COLO829 (cell line): ENCODE results near the gene MT1B.
"Not testable (repeated sequence)": the region's sequence is repeated elsewhere in the genome, so short reads cannot be mapped to it uniquely, and the experiment has no call there.

Experiments used
- DNase-seq: peaks from one replicate; pipeline ENCODE4 v3.0.0; 2012; ENCODE audit warnings: low spot score

MT1B gene

DNA sequence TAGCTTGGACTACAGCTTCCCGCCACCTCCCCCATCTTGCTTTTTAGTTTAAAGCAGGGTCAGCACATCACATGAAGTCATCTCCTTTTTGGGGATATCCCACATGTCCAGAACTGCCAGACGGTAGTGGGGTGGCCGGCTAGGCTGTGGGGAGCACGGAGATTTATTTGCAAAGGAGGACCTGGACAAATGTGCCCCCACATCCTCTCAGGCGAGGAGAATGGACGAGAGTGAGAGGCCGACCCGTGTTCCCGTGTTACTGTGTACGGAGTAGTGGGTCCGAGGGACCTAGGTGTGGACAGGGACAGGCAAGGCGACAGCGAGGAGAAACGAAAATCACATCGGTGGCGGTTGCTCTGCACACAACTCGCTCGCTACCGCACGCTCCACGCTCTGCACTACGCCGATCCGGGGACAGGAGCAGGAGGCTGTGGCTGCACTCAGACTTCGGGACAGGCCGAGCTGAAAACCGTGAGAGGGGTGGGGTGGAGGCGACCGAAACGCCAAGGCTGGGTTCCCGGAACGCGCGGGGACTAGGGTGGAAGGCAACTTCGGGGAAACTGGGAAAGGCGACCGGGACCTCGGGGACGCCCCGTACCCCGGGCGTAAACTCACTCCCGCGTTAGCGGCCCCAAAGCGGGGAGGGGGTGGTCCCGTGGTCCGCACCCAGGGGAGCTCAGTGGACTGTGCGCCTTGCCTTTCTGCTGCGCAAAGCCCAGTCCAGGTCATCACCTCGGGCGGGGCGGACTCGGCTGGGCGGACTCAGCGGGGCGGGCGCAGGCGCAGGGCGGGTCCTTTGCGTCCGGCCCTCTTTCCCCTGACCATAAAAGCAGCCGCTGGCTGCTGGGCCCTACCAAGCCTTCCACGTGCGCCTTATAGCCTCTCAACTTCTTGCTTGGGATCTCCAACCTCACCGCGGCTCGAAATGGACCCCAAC is 13.6 kb upstream of the MT1B start, which contains the start of gene MT1A:
Gene MT1A, plus strand, starts transcription at position 853 of the 937 bp plus-strand sequence. Its CDS starts 73 bp downstream, at position 926.
- no peak for DNase-seq

DNA sequence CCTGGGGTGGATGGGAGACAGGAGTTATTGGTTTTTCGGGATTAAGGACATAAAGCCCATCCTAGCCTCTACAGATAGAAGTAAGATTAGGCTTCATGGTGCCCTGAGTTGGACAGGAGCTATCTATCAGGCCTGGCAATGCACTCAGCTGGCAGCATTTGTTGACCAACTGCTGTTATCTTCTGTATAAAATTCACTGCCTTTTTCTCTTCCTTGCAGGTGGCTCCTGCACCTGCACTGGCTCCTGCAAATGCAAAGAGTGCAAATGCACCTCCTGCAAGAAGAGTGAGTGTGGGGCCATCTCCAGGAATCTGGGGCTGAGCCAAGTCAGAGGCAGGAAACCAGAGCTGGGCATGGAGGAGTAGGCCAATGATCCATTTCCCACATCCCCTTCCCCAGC is 12.6 kb upstream of the MT1B start:
- DNase-seq: no peak

DNA sequence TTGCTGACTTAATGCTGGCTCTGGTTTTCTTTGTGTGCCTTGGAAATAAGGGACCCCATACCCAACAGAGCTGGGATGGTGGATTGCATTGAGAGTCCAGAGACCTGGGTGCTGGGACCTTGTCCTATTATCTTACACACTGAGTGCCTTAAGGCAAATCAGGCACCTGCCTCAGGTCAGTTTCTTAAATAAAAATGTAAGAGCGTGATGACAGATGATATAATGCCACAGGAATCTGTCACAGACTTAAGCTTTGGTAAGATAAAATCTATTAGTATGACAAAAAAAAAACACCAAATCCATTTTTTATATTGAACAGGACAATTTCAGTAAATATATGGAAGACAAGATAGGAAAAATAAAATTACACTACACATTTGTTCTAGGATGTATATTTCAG is 11.6 kb upstream of the MT1B start:
- no peak for DNase-seq

DNA sequence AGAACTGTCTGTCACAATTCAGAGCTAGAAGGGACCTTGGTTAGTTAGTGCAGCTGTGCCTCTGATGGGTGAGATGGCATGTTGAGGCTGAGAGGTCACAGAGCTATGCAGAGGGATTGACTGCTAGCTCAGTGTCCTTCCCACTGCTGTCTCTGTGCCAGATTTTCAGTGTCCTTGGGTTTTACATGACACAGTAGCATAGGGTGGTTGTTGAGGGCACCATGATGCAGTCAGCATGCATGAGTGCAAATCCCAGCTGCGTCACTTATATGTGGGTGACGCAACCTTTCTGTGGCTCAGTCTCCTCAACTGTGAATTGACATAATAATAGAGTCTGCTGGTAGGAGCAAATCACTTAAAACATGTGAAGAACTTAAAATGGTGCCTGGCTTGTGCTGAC is 10.5 kb upstream of the MT1B start:
- no peak for DNase-seq

DNA sequence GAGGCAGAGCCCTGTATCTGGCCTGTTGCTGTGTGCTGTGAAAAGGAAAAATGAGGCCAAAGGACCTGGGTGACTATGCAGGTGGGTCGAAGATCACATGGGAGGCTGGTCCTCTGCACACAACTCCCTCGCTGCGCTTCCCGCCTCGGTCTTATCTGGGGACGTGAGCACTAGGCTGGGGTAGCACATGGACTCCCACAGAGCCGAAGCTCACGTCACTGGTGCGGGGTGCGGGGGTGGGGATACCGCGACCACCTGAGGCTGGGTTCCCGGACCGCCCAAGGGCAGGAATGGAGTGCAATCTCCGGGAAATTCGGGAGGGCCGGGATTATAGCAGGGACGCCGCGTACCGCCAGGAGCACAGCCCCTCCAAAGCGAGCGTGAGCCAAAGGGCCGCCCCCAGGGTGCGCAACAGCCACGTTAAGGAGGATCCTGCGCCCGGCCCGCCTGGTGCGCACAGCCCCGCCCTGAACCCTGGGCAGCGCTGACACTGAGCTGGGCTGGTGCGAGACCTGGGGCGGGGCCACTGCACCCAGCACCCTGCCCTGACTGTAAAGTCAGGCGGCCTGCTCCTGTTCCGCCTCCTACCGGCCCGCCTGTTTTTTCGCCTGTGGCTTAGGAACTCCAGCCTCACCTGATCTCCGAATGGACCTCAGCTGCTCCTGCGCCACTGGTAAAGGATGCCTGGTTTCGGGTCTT is 8.5 kb upstream of the MT1B start:
- peak; percentile 1 for DNase-seq

DNA sequence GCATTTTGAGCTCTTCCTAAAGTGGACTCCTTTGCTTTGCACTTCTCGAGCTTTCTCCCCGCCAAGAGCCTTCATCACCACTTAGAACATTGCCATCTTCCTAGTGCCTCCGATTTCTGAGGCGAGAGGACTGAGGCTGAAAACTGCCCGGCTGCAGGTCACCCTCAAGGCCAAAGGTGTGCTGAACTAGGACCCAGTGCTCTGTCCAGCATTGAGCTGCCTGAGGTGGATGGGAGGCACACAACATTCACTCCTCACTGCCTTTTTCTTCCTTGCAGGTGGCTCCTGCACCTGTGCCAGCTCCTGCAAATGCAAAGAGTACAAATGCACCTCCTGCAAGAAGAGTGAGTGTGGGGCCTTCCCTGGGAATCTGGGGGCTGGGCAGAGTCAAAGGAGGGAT is 7.9 kb upstream of the MT1B start:
- no peak for DNase-seq

DNA sequence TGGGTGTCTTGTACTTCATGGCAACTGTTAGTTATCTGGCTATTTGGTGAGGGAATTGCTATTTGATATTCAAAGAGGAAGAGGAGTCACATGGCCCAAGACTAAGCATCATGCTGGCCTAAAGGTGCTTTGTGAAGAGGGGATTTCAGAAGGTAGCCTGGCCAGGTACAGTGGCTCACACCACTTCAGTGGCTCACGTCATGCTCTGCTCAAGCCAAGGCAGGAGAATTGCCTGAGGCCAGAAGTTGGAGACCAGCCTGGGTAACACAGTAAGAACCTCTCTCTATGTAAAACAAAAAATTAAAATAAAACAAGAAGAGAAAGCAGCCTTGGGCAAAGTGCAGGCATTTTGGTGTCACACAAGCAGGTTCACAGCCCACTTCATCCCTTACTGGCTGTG is 6.4 kb upstream of the MT1B start:
- DNase-seq: no peak

DNA sequence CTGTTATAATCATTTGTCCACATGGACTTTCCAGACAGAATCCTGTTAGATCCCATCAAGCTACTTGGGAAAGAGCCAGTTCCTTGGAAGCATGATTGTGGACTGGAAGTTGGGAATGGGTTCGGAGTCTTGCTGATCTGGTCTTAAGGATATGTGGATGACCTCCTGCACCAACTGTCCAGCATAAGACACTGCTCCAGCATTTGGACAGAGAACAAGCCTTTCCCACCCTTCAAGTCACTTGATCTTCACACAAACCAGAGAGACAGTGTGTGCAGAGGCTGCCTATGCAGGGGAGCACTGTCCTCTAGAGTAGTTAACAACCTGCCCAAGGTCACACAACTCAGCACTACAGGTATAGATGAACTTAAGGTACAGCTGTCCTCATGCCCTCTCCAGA is 5.8 kb upstream of the MT1B start:
- no peak for DNase-seq

DNA sequence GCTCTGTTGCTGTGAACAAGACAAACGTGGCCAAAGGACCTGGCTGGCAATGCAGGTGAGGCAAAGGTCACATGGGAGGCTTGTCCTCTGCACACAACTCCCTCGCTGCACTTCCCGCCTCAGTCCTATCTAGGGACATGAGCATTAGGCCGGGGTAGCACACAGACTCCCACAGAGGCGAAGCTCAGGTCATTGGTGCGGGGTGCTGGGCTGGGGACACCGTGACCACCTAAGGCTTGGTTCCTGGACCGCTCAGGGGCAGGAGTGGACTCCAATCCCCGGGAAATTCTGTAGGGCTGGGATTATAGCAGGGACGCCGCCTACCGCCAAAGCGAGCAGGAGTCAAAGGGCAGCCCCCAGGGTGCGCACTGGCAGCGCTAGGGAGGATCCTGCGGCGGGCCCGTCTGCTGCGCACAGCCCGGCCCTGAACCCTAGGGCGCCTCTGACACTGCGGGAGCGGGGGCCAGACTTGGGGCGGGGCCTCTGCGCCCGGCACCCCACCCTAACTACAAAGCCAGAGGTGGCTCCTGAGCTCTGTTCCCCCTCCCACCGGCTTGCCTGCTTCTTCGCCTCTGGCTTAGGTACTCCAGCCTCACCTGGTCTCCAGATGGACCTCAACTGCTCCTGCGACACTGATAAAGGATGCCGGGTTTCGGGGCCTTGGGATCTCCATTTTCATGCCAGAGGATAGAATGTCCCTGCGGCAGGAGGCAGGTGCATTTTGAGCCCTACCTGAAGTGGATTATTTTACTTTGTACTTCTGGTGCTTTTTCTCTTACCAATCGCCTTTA is 3.9 kb upstream of the MT1B start:
- DNase-seq: no peak

DNA sequence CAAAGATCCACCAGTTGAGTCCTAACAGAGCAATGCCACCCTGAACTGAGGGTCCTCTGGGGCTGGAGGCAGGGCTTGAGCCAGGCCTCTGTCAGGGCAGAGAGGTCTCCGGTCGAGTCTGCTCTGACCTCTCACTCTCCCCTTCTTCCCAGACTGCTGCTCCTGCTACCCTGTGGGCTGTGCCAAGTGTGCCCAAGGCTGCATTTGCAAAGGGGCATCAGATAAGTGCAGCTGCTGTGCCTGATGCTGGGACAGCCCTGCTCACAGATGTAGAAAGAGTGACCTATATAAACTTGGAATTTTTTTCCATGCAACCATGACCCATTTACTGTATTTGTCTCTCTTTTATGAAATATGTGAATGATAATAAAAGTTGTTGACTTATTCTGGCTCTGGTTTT is 2.4 kb upstream of the MT1B start:
- DNase-seq: no peak

DNA sequence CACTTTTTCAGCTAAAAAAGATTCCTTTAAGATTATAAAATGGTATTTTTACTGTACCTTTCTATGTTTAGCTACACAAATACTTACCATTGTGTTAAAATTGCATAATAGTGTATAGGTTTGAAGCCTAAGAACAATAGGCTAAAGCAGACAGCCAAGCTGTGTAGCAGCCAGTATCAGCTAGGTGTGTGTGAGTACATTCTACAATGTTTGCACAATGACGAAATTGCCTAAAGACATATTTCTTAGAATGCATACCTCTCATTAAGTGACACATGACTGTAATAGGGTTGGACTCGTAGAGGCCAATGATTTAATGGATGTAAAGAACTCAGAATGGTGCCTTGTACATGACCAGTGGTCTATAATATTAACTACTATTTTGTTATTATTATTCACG is 1.9 kb upstream of the MT1B start:
- no peak for DNase-seq

DNA sequence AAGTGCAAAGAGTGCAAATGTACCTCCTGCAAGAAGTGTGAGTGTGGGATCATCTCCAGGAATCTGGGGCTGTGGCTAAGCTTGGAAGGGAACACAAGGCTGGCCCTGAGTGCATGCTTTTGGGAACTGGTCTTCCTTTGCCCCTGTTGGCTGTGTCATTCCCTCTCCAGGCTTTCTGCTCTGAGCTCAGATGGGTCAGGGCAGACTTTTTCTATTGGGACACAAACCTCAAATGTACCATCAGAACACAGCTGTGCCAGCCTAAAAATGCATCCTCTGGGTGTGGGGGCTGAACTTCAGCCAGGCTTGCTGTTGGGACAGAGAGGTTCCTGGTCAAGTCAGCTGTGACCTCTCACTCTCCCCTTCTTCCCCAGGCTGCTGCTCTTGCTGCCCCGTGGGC is 914 bp downstream of the MT1B start:
- no peak for DNase-seq

DNA sequence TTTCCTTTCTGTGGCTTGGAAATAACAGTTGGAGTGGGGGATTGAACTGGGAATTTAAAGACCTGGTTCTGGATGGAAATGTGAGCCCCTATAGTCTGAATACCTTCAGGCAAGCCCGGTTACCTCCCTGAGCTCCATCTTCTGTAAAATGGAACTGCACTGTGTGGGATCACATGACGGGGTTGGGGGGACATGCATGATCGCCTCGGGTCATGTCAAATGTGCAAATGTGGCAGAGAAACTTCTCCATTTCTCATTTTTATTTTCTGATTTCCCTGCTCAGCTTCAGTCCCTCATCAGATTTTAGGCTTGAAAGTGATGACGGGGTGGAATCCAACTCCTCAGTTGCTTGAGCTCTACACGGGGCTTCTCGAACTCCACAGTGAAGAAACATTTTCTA is 1.5 kb downstream of the MT1B start:
- DNase-seq: no peak

DNA sequence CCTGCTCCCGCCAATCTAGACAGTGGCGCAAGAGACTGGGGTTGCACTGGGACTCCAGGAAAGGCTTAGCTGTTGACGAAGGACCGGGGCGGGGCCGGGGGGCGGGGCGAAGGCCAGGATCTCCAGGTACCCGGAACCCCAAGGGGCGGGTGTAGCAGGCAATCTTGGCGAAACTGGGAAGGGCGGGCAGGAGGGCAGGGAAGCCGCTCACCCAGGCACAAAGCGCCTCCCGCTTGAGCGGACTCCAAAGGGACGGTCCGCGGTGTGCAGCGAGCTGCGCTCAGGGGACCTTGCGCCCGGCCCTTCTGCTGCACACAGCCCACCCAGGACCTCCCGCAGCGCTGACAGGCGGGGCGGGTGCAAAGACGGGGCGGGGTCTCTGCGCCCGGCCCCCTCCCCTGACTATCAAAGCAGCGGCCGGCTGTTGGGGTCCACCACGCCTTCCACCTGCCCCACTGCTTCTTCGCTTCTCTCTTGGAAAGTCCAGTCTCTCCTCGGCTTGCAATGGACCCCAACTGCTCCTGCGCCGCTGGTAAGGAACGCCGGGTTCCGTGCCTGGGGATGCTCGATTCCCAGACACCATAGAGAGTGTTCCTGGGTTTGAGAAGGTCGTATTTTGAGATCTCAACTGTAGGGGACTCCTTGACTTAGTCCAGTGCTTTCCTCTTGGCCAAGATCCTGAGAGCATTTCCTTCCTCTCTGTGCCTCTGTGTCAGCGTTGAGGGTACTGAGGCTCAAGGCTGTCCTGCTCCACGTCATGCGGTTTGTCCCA is 6.1 kb downstream of the MT1B start, which contains the start of gene MT1F:
Gene MT1F, plus strand, starts transcription at position 405 of the 772 bp plus-strand sequence. Its CDS starts 100 bp downstream, at position 505.
- DNase-seq: no peak

DNA sequence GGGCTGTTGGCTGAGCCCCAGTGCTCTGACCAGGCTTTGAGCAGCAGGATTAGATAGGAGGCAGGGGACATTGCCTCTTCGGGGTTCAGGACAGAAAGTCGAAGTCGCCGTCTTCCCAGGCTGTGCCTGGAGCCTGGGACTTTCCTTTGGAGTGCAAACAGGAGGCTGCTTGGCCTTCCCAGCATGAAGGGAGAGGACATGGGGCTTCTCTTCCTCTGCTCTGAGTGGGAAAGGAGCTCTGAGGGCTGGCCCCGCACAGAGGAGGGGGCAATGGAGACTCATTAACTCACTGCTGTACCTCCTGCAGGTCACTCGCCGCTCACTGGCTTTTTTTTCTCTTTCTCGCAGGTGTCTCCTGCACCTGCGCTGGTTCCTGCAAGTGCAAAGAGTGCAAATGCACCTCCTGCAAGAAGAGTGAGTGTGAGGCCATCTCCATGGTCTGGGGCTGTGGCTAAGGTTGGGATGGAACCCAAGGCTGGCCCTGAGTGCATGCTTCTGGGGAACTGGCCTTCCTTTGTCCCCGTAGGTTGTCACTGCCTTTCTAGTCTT is 6.7 kb downstream of the MT1B start:
- DNase-seq: no peak

DNA sequence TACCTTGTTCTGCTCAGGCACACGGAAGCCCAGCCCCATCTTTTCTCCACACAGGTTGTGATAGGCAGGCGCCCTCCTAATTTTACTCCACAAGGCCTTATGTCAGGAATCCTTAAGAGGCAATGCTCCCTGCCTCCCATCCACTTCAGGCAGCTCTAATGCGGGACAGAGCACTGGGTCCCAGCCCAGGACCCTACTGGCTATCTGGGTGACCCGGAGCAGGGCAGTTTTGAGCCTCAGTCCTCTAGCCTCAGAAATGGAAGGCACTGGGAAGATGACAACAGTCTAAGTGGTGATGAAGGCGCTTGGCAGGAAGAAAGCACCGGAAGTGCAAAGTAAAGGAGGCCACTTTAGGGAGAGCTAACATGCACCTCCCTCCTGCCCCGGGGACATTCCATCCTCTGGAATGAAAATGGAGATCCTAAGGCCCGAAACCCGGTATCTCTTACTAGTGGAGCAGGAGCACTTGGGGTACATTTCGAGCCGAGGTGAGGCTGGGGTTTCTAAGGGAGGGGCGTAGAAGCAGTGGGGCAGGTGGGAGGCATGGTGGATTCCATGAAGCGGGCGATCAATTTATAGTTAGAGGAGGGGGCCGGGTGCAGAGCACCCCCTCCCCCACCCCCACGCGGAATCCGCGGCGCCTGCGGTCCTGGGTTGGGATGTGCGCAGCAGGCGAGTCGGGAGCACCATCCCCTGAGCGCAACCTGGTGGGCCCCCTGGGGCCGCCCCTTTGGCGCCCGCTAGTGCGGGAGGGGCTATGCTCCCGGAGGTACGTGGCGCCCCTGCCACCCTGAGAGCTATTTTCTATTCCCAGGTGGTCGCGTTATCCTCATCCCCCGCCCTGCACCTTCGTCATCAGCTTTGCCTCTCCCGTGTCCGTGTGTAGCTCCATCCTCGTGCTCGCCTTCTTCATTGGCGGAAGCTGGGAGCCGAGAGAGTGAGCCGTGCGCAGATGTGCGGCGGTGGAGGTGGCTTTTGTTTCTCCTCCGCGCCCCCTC is 11.0 kb downstream of the MT1B start:
- no peak for DNase-seq

DNA sequence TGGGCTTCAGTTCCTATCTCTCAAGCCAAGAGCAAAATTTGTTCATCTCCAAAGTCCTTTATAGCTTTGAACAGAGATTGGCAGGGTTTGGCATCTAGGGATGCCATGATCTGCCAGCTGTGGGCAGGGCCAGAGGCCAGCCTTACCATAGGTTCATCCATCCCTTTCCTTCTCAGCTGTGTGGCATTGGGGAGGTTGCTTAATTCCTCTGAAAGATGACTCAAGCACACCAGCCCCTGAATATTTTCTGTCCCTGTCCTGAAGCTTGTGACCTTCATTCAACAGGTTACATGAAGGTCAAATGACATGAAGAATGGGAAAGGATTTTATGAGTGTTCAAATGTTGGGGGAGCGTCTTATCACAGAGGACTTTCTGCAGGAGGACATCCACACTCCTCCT is 12.8 kb downstream of the MT1B start:
- DNase-seq: no peak

DNA sequence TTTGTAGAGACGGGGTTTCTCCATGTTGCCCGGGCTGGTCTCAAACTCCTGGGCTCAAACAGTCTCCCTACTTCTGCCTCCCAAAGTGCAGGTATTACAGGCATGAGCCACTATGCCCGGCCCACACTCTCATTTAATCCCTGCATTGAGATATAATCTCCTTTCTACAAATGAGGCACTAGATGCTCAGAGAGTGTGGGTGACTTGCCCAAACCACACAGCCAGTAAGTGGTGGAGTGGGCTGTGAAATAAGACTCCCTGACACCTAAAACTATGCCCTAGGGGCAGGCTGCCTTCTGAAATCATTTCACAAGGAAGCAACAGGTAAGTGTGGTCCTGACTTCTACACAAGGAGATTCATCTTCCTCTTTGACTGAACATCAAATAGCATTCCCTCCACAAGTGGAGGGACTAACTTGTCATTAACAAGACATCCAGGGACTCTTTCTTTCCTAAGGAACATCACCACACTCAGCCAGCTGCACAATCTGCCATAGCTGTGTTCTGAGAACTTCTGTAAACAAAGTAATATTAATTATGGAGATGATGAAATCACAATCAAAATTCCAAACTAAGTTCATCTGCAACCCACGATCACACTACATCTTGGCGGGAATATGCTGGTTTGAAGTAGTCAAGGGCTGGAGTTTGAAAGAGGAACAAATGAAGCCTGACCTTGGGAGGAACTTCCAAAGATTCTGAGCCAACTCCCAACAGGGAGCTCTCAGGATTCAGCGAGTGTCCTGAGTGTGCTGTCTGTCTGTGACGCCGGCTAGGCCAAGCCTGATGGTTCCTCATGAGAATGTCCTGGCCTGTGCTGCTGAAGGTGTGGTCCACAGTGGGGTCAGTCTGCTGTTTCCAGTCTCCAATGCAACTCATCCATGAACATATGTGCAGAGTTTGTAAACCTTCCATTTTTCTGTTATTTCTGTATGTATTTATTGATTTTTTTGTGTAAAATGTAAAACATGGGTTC is 13.9 kb downstream of the MT1B start:
- not testable (repeated sequence) for DNase-seq
